ENCODE data around the gene RALY. TPM values are rescaled to one million over a fixed set of nuclear protein-coding genes. Genes with fewer than 3 reads are reported as not detected.

Gene RALY
- total and polyA plus RNA-seq, 8 donors = 127 to 242 (median 201) TPM

DNA sequence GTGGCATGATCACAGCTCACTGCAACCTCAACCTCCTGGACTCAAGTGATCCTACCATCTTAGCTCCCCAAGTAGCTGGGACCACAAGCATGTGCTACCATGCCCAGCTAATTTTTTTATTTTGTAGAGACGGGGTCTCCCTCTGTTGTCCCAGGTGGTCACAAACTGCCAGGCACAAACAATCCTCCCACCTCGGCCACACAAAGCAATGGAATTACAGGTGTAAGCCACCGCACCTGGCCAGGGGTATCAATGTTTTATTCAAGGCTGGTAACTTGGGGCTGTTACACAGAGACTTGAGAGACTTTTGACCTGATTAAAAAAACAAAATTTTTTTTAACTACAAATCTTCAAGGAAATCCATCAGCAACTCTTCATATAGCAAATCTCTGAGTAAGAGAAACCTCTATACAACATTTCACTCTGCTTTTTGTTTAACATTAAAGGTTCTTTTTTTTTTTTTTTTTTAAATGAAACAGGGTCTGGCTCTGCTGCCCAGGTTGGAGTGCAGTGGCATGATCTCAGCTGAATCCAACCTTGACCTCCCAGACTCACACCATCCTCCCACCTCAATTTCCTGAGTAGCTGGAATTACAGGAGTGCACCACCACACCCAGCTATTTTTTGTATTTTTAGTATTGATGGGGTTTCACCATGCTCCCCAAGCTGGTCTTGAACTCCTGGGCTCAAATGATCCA, 112.4 kb downstream of the RALY start:
- Histone ChIP-seq H3K4me1 (peaks cover 17 to 64% of the 10 kb centered on the region in 2 donors), H3K9me3 (no peaks in the 10 kb centered on the region), H3K36me3 (peaks cover 0 to 70% of the 10 kb centered on the region in 2 donors), H3K27ac (no peak overlapping the region), H3K4me3 (no peak overlapping the region), H3K27me3 (no peaks in the 10 kb centered on the region)
- no peak for ATAC-seq
- intact Hi-C loops (cut with DNase I) = no loop called here
- DNase-seq = no peak
- TF ChIP-seq, protein P1, sequence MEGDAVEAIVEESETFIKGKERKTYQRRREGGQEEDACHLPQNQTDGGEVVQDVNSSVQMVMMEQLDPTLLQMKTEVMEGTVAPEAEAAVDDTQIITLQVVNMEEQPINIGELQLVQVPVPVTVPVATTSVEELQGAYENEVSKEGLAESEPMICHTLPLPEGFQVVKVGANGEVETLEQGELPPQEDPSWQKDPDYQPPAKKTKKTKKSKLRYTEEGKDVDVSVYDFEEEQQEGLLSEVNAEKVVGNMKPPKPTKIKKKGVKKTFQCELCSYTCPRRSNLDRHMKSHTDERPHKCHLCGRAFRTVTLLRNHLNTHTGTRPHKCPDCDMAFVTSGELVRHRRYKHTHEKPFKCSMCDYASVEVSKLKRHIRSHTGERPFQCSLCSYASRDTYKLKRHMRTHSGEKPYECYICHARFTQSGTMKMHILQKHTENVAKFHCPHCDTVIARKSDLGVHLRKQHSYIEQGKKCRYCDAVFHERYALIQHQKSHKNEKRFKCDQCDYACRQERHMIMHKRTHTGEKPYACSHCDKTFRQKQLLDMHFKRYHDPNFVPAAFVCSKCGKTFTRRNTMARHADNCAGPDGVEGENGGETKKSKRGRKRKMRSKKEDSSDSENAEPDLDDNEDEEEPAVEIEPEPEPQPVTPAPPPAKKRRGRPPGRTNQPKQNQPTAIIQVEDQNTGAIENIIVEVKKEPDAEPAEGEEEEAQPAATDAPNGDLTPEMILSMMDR (IDR thresholded peaks at IDR 0.05) = no peak

DNA sequence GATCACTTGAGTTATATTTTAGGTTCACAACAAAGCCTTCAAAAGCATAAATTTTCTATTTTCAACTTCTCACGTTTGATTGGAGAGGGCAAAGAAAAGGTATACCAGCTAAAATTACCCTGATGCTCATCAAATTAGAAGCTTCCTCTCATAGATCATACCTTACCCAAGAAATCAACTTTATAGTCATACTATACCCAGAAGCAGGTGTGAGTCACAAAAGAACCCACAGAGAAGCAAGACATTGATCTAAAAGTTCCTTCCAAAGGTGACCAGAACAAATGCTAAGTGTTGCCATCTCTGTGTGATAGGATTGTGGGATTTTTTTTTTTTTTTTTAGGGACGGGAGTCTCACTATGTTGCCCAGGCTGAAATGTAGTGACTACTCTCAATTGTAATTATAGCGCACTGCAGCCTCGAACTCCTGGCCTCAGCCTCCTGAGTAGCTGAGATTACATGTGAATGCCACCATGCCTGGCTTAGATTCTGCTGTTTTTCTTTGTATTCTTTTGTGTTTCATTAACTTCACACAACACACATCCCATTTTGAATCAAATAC, 115.0 kb downstream of the RALY start:
- no peak for ATAC-seq

DNA sequence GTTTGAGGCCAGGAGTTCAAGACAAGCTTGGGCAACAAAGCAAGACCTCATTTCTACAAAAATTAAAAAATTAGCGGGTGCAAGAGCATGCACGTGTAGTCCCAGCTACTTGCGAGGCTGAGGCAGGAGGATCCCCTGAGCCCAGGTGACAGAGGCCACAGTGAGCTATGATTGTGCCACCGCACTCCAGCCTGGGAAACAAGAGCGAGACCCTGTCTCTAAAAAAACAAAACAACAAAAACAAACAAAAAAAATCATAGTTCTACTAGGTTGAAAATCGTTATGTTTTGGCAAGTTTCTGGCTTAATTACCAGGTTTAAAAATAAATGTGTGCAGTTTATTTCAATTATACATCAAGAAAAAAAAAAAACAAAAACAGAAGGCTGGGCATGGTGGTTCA, 115.7 kb downstream of the RALY start:
- ATAC-seq (no peak), DNase-seq (no peak)
- intact Hi-C loops (cut with DNase I) = no loop called here
- TF ChIP-seq, protein P1 (IDR thresholded peaks at IDR 0.05) = no peak
- Histone ChIP-seq H3K36me3 (peaks cover 0 to 37% of the 10 kb centered on the region in 2 donors), H3K27me3 (no peaks in the 10 kb centered on the region), H3K9me3 (no peaks in the 10 kb centered on the region), H3K4me1 (peaks cover 17 to 70% of the 10 kb centered on the region in 2 donors), H3K4me3 (peak overlapping the region in 1 of 2 donors; percentile 94), H3K27ac (no peak overlapping the region)

More for the DNA sequence above, 115.0 kb downstream of the RALY start:
- Histone ChIP-seq H3K9me3 (no peaks in the 10 kb centered on the region), H3K4me3 (no peak overlapping the region), H3K27me3 (no peaks in the 10 kb centered on the region), H3K27ac (no peak overlapping the region), H3K36me3 (peaks cover 0 to 44% of the 10 kb centered on the region in 2 donors), H3K4me1 (peaks cover 17 to 70% of the 10 kb centered on the region in 2 donors)
- TF ChIP-seq, protein P1 (IDR thresholded peaks at IDR 0.05) = no peak
- intact Hi-C loops (cut with DNase I) = no loop called here
- DNase-seq = no peak

DNA sequence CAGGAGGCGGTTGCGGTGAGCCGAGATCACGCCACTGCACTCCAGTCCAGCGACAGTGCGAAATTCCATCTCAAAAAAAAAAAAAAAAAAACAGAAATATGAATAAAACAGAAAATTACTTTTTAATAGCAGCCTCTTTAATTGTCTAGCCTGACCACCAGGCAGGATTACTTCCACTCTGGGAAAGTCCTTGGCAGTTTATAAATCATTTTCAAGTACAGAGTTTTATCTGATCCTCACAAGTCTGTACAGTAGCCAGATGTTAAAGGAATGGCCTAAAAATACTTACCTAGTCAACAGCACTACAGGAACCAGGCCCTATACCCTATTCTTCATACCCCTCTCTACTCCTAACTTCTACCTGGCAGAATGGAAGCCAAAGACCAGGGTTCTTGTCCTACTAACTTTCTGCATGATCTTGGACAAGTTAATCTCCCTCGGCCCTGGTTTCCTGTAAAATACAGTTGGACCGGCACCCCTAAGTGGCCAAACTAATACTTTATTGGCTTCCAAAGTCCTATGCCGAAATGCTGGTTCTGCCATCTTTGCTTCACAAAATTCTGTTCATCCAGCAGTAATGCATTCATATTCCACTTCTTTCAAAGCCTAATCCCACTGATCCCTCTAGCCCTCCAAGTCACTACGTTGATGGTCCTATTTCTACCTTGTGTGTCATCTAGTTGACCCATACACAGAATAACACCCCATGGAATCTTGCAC, 116.5 kb downstream of the RALY start:
- TF ChIP-seq, protein P1 (IDR thresholded peaks at IDR 0.05) = no peak
- Histone ChIP-seq H3K9me3 (no peaks in the 10 kb centered on the region), H3K36me3 (peaks cover 0 to 29% of the 10 kb centered on the region in 2 donors), H3K4me3 (peak overlapping the region; percentile 93 to 94), H3K4me1 (peaks cover 17 to 65% of the 10 kb centered on the region in 2 donors), H3K27ac (peak overlapping the region; percentile 97 to 99), H3K27me3 (no peaks in the 10 kb centered on the region)
- intact Hi-C loops (cut with DNase I) = no loop called here
- ATAC-seq = no peak
- DNase-seq = no peak
